Cardiac muscle cell (in vitro differentiated cells and primary cell): ENCODE measurements around the gene COA8. TPM values are rescaled to one million over a fixed set of nuclear protein-coding genes. Genes with fewer than 3 reads are reported as not detected.
A peak's percentile ranks its signal among the peaks of the same experiment; 100 is the strongest.

Source experiments
- DNase-seq, 2 donors: peaks; one replicate each; pipeline versions ENCODE4 v3.0.0 to v3.0.0-alpha.2; 2010 to 2017; ENCODE audit warnings: low read depth in 1 of 2, low spot score in 1 of 2
- H3K27ac ChIP-seq: fragments of 200-600 bp; sonication (generic); 2 replicates; pipeline ENCODE4 v1.5.1; 2016
- H3K27me3 ChIP-seq: fragments of 200-600 bp; sonication (generic); 2 replicates; pipeline ENCODE4 v1.6.0; 2016; ENCODE audit warnings: control low read depth
- H3K36me3 ChIP-seq: fragments of 200-600 bp; sonication (generic); 2 replicates; pipeline ENCODE4 v1.5.1; 2016; ENCODE audit warnings: control low read depth
- H3K4me1 ChIP-seq: fragments of 200-600 bp; sonication (generic); 2 replicates; pipeline ENCODE4 v1.8.1; 2017; ENCODE audit warnings: low read depth, mild to moderate bottlenecking, mixed run types
- H3K4me3 ChIP-seq: fragments of 200-600 bp; sonication (generic); 2 replicates; pipeline ENCODE4 v1.5.1; 2016; ENCODE audit warnings: mild to moderate bottlenecking
- H3K9me3 ChIP-seq: fragments of 200-600 bp; sonication (generic); 2 replicates; pipeline ENCODE4 v1.5.1; 2017; ENCODE audit warnings: low read depth, mild to moderate bottlenecking, control low read depth
- CTCF ChIP-seq: IDR thresholded peaks from 2 replicates; pipeline ENCODE4 v1.5.1; 2012; ENCODE audit warnings: low read depth, mild to moderate bottlenecking, low read length
- polyA plus RNA-seq: library from polyadenylated mRNA; unstranded; fragments of >200 nt; fragmentation: Nextera tagmentation; extraction: Ambion mirVana; gene quantifications from 2 replicates; pipeline ENCODE4 v1.2.1, GENCODE V29; 2016
- total RNA-seq: library from RNA; depleted of rRNA; stranded (reverse); fragments of >200 nt; gene quantifications from 2 replicates; pipeline ENCODE4 v1.2.3, GENCODE V29; 2016

Gene COA8
- total and polyA plus RNA-seq, 2 experiments from 2014 or later: 31.3 to 68.2 TPM

- Histone ChIP-seq H3K36me3 (no peaks in the 10 kb centered on the region), H3K27ac (no peak overlapping the region), H3K27me3 (no peaks in the 10 kb centered on the region), H3K4me1 (peaks cover under 1% of the 10 kb centered on the region), H3K4me3 (no peak overlapping the region), H3K9me3 (no peaks in the 10 kb centered on the region)
- TF ChIP-seq CTCF: no peak
- DNase-seq: no peak
These were observed 13.1 kb upstream of the COA8 start for GRCh38 chr14:103549361-103550311.

GRCh38 chr14:103550451-103551337, 12.1 kb upstream of the COA8 start:
- H3K27me3 ChIP-seq: no peaks in the 10 kb centered on the region
- no peak overlapping the region for H3K4me3 ChIP-seq
- DNase-seq: no peak
- no peaks in the 10 kb centered on the region for H3K9me3 ChIP-seq
- H3K27ac ChIP-seq: no peak overlapping the region
- peaks cover 8% of the 10 kb centered on the region for H3K4me1 ChIP-seq
- TF ChIP-seq CTCF: no peak
- H3K36me3 ChIP-seq: no peaks in the 10 kb centered on the region

GRCh38 chr14:103551338-103551762, 11.4 kb upstream of the COA8 start:
- H3K27ac ChIP-seq: no peak overlapping the region
- no peak for TF ChIP-seq CTCF
- H3K4me3 ChIP-seq: no peak overlapping the region
- no peaks in the 10 kb centered on the region for H3K36me3 ChIP-seq
- no peaks in the 10 kb centered on the region for H3K27me3 ChIP-seq
- no peaks in the 10 kb centered on the region for H3K9me3 ChIP-seq
- peaks cover 12% of the 10 kb centered on the region for H3K4me1 ChIP-seq
- DNase-seq: peak in 1 of 2 donors; percentile 23

- no peaks in the 10 kb centered on the region for H3K36me3 ChIP-seq
- no peak overlapping the region for H3K4me3 ChIP-seq
- TF ChIP-seq CTCF: no peak
- H3K27me3 ChIP-seq: no peaks in the 10 kb centered on the region
- H3K4me1 ChIP-seq: peaks cover 18% of the 10 kb centered on the region
- H3K9me3 ChIP-seq: no peaks in the 10 kb centered on the region
- DNase-seq: peak in 1 of 2 donors; percentile 33
- no peak overlapping the region for H3K27ac ChIP-seq
These were observed 10.5 kb upstream of the COA8 start for GRCh38 chr14:103552011-103552845.

GRCh38 chr14:103552846-103553210, 9.9 kb upstream of the COA8 start:
- no peak for DNase-seq
- no peaks in the 10 kb centered on the region for H3K9me3 ChIP-seq
- no peak overlapping the region for H3K4me3 ChIP-seq
- peaks cover 18% of the 10 kb centered on the region for H3K4me1 ChIP-seq
- TF ChIP-seq CTCF: no peak
- H3K27me3 ChIP-seq: no peaks in the 10 kb centered on the region
- H3K36me3 ChIP-seq: no peaks in the 10 kb centered on the region
- H3K27ac ChIP-seq: no peak overlapping the region
